Small intestine (tissue), 7 donors: ENCODE measurements around the gene IGFL3. TPM values are rescaled to one million over a fixed set of nuclear protein-coding genes. Genes with fewer than 3 reads are reported as not detected.

Experiments
- DNase-seq, 2 donors: peaks; one replicate each; pipeline versions ENCODE4 v3.0.0 to v3.0.0-alpha.2; 2013
- FAIRE-seq: peaks from 2 replicates; lab custom pipeline; 2012; peaks lifted over from hg19 to GRCh38; lab: Jason Lieb, UNC
- H3K27ac ChIP-seq, 3 donors: one replicate each; pipeline ENCODE4 v1.5.1; 2013; ENCODE audit warnings: low read length in 2 of 3, mild to moderate bottlenecking in 2 of 3, control low read depth in 1 of 3, inconsistent platforms in 1 of 3, low read depth in 1 of 3, moderate library complexity in 1 of 3
- H3K27me3 ChIP-seq, 3 donors: one replicate each; pipeline ENCODE4 v1.6.1; 2013; ENCODE audit warnings: low read length in 3 of 3, inconsistent platforms in 1 of 3; ENCODE audit not compliant: control insufficient read depth in 3 of 3, insufficient read depth in 3 of 3
- H3K36me3 ChIP-seq, 3 donors: one replicate each; pipeline ENCODE4 v1.6.1; 2013; ENCODE audit warnings: low read length in 3 of 3, inconsistent platforms in 1 of 3, low read depth in 1 of 3, mild to moderate bottlenecking in 1 of 3, moderate library complexity in 1 of 3; ENCODE audit not compliant: control insufficient read depth in 3 of 3, insufficient read depth in 2 of 3
- H3K4me1 ChIP-seq, 3 donors: one replicate each; pipeline ENCODE4 v1.6.1; 2013; ENCODE audit warnings: low read length in 2 of 3, inconsistent platforms in 1 of 3, low read depth in 1 of 3, mild to moderate bottlenecking in 1 of 3, moderate library complexity in 1 of 3; ENCODE audit not compliant: control insufficient read depth in 3 of 3, insufficient read depth in 2 of 3
- H3K4me3 ChIP-seq, 3 donors: one replicate each; pipeline ENCODE4 v1.5.1; 2013; ENCODE audit warnings: low read length in 3 of 3, control low read depth in 1 of 3, inconsistent platforms in 1 of 3, low read depth in 1 of 3, mild to moderate bottlenecking in 1 of 3, moderate library complexity in 1 of 3
- H3K9me3 ChIP-seq, 2 donors: one replicate each; pipeline ENCODE4 v1.6.1; 2013; ENCODE audit warnings: low read depth in 1 of 2, low read length in 1 of 2; ENCODE audit not compliant: control insufficient read depth in 2 of 2, insufficient read depth in 1 of 2
- WGBS, 3 donors: extraction: QIAGEN DNeasy Blood & Tissue Kit; methylation state at CpG; one replicate each; pipeline ENCODE4 v1.1.7; 2013; 5-methylcytosine and 5-hydroxymethylcytosine counted together
- polyA plus RNA-seq, 4 donors: library from polyadenylated mRNA; stranded (reverse) in 3 of 4; unstranded in 1 of 4; fragments of 200-250 nt in 3 of 4; fragments of 120-200 nt in 1 of 4; gene quantifications; one replicate each; pipeline versions ENCODE4 v1.2.1 to v1.2.3, GENCODE V29; 2013
- donor health status: healthy with polysubstance abuse.
- donor health status: control.
- donor health status: control.
- donor health status: Bipolar disorder and iron deficiency.
- donor health status: healthy.

The IGFL3 gene
- polyA plus RNA-seq, 4 donors, result not detected

DNA sequence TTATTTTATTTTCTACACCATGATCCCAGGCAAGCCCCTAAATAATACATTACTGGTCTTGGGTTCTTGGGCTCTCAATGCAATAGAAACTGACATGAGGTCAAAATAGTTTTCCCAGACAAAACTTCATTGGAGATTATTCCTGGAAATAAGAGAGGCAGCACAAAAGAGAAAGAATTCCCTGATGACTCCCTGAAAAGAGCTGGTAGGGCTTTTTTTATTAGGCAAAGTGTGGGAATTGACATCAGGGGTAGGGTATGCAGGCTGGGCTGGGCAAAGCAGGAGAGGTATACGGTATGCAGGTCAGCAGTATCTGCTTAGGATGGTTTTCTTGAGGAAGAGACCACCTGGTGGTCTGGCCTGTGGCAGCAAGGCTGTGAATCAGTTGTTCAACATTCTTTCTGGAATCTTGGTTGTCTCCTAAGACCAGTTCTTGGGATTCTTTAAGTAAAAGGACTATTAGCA lies 9.3 kb upstream of the IGFL3 start:
- DNase-seq (no peak), FAIRE-seq (no peak)
- no peaks in the 10 kb centered on the region for H3K36me3 ChIP-seq
- H3K4me1 ChIP-seq, result no peaks in the 10 kb centered on the region
- H3K4me3 ChIP-seq, result no peak overlapping the region
- 78 to 95% (median 81%) methylated on average over 1 of the region's 1 CpG for WGBS, 3 donors
- H3K27ac ChIP-seq, result peak overlapping the region in 2 of 3 donors; percentile 18 to 33
- peaks cover 0 to under 1% (median 0%) of the 10 kb centered on the region in 3 donors for H3K27me3 ChIP-seq
- H3K9me3 ChIP-seq, result no peaks in the 10 kb centered on the region

DNA sequence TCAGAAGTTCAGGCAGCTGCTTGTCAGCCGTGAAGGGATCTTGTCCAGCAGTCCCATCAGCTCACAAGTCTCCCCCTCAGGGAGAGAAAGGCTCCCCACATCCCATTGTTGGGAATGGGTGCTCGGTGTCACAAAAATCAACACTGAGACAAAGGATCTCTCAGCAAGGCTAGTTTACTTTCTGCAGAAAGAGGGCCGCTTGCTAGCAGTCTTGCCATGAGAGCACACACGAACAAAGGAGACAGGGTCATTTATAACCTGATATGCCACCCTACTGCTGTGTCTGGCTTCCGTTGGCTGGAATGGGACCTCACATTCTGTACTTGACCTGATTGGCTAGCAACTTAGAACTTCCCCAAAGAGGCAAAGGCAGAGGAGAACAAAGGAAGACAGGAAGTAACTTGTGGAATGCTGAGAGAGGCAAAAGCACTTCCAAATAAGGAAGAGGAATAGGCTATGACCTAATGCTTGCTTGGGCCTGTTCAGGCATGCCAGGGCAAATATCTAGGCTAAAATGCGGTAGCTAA lies 8.7 kb upstream of the IGFL3 start:
- 55 to 65% (median 61%) methylated on average over 6 of the region's 6 CpGs for WGBS, 3 donors
- no peaks in the 10 kb centered on the region for H3K9me3 ChIP-seq
- DNase-seq (peak; percentile 18 to 22), FAIRE-seq (no peak)
- H3K27ac ChIP-seq, result peak overlapping the region in 2 of 3 donors; percentile 20 to 38
- peaks cover 0 to 3% (median 0%) of the 10 kb centered on the region in 3 donors for H3K27me3 ChIP-seq
- no peaks in the 10 kb centered on the region for H3K4me1 ChIP-seq
- no peak overlapping the region for H3K4me3 ChIP-seq
- H3K36me3 ChIP-seq, result no peaks in the 10 kb centered on the region

DNA sequence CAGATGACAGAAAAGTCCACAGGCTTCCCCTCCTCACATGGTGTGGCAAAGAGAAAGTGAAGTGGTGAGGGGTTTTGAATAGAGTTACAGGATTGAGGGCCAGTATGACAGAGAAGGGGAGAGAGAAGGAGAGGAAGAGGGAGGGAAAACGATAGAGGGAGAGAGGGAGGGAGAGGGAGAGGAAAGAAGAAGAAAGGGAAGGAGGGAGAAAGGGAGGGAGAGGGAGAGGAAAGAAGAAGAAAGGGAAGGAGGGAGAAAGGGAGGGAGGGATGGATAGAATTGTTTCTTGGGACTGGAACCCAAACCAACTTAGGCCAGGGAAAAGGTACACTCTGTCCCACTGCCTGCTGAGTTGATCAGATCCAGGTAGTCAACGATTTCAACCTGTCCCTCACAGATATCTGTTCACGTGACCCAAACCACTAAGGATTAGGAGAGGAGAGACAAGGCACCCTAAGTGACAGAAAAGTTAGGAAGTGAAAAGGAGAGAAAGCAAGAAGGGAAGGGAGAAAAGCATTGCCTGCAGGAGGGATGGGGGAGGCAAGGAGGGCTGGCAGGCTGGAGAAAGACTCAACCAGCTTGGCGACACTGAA lies 8.1 kb upstream of the IGFL3 start:
- Histone ChIP-seq H3K4me3 (no peak overlapping the region), H3K27ac (peak overlapping the region in 2 of 3 donors; percentile 20 to 38), H3K4me1 (no peaks in the 10 kb centered on the region), H3K36me3 (no peaks in the 10 kb centered on the region), H3K9me3 (no peaks in the 10 kb centered on the region), H3K27me3 (peaks cover 0 to 3% (median 0%) of the 10 kb centered on the region in 3 donors)
- WGBS, 3 donors, result 68 to 77% (median 68%) methylated on average over 4 of the region's 4 CpGs
- DNase-seq, result no peak
- no peak for FAIRE-seq

DNA sequence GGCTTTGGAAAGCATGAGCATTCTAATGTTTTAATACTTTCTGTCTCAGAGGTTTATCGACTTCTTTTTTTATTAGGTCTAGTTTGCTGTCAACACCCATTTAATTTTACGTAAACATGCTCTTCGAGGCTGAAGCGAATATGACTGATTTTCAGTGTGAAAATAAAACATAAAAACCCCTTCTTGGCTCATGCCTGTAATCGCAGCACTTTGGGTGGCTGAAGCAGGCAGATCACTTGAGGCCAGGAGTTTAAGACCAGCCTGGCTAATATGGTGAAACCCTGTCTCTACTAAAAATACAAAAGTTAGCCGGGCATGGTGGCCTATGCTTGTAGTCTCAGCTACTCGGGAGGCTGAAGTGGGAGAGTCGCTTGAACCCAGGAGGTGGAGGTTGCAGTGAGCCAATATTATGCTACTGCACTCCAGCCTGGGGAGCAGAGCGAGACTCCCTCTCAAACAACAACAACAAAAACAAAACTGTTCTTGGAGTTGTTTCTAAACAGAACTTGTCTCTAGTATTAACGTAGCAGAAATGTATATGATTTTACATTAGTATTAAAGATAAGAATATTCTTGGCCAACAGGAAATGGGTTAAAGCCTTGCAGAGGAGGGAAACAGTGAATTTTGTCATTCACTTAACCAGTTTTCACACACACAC lies 7.1 kb upstream of the IGFL3 start:
- 76 to 87% (median 77%) methylated on average over 10 of the region's 10 CpGs for WGBS, 3 donors
- no peaks in the 10 kb centered on the region for H3K4me1 ChIP-seq
- no peaks in the 10 kb centered on the region for H3K9me3 ChIP-seq
- FAIRE-seq (no peak), DNase-seq (no peak)
- no peak overlapping the region for H3K4me3 ChIP-seq
- H3K36me3 ChIP-seq, result no peaks in the 10 kb centered on the region
- peaks cover 0 to 3% (median 0%) of the 10 kb centered on the region in 3 donors for H3K27me3 ChIP-seq
- H3K27ac ChIP-seq, result no peak overlapping the region

DNA sequence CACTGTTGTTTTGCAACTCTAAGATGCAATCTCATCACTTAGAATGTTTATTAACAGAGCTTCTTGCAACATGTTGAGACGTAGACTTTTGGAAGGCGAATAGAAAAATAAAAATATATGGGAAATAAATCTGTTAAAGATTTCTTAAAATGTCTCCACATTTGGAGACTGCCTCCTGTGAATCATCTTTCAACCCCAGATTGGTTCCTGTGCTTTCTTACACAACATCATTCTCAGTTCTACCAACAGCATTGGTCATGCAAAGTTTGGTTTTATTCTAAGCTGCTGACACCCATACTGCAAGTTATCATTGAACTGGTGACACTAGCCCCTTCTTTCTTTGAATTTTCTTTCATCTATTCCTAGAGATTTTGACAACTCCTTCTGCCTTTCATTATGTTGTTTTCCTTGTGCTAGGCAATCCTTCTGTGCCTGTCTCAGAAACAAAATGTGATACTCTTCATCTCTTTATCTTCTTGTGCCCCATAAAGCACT lies 1.6 kb upstream of the IGFL3 start:
- no peak for FAIRE-seq
- WGBS, 3 donors, result 84 to 93% (median 88%) methylated on average over 2 of the region's 2 CpGs
- no peak overlapping the region for H3K4me3 ChIP-seq

DNA sequence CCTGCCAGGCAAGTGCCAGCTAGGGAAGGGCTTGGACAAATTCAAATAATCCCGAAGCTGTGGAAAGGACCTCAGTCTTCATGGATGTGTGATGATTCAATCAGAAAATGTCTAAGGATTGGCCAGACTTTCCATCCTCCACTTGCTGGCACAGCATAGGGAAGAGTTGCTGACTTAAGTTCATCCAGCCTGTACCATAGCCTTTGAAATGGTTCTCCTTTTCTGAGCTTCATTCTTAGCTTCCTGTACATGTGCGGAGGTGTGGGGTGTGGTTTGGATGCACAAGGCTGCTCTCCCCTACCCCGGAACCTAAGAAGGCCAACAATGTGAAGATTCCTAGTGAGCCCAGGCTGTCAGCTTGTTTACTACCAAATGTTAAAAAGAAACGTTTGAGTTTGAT lies 959 bp upstream of the IGFL3 start:
- H3K36me3 ChIP-seq, result no peaks in the 10 kb centered on the region
- DNase-seq, result no peak
- no peaks in the 10 kb centered on the region for H3K9me3 ChIP-seq
- no peaks in the 10 kb centered on the region for H3K4me1 ChIP-seq
- FAIRE-seq, result no peak
- no peak overlapping the region for H3K4me3 ChIP-seq
- H3K27ac ChIP-seq, result no peak overlapping the region
- WGBS, 3 donors, result 67 to 73% (median 69%) methylated on average over 4 of the region's 4 CpGs
- peaks cover 0 to 13% (median 9%) of the 10 kb centered on the region in 3 donors for H3K27me3 ChIP-seq

More for the DNA sequence above, 1.6 kb upstream of the IGFL3 start:
- no peak for DNase-seq
- Histone ChIP-seq H3K36me3 (no peaks in the 10 kb centered on the region), H3K27me3 (peaks cover 0 to 13% (median 9%) of the 10 kb centered on the region in 3 donors), H3K4me1 (no peaks in the 10 kb centered on the region), H3K9me3 (no peaks in the 10 kb centered on the region), H3K27ac (no peak overlapping the region)

DNA sequence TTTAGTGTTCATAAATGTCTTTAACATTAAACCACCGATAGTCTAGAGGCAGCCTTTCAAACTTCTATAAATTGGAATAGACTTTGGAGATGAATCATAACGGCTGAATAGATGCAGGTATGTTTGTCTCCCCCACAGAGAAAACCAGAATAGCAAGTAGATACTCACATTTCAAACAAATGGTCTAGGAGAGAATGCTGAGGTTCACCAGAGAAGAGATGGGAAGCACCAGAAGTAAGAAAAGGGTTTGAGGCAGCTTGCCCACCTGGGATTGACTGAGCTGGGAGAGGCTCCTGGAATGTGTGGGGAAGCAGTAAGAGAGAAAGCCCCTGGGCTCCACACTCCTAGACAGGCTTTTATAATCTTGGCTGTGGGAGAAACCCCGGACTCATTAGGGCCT lies 6.4 kb downstream of the IGFL3 start:
- 77 to 78% (median 77%) methylated on average over 3 of the region's 3 CpGs for WGBS, 3 donors
- Histone ChIP-seq H3K4me1 (no peaks in the 10 kb centered on the region), H3K27ac (no peak overlapping the region), H3K9me3 (peaks cover 0 to 9% of the 10 kb centered on the region in 2 donors), H3K27me3 (peaks cover 0 to 10% (median 0%) of the 10 kb centered on the region in 3 donors), H3K4me3 (no peak overlapping the region), H3K36me3 (no peaks in the 10 kb centered on the region)
- DNase-seq, result no peak
- no peak for FAIRE-seq

DNA sequence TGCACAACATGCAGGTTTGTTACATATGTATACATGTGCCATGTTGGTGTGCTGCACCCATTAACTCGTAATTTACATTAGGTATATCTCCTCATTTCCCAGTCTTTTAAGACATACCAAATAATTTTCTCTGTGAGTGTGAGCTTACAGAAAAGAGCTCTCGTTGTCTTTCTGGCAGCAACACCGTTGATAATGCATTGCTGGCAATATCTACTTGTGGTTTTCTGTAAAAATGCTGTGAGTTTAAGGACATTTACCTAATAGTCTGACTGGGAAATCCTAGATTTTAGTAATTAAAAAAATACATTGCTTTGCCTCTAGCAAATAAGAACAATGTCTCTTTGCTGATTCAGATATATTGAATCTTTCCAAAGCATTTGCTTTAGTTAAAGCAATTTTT lies 8.4 kb downstream of the IGFL3 start:
- no peak for FAIRE-seq
- no peak overlapping the region for H3K27ac ChIP-seq
- H3K4me3 ChIP-seq, result no peak overlapping the region
- H3K27me3 ChIP-seq, result peaks cover 0 to 10% (median 0%) of the 10 kb centered on the region in 3 donors
- no peaks in the 10 kb centered on the region for H3K4me1 ChIP-seq
- no peaks in the 10 kb centered on the region for H3K36me3 ChIP-seq
- no peak for DNase-seq
- WGBS, 3 donors, result 70 to 80% (median 71%) methylated on average over 3 of the region's 3 CpGs
- peaks cover 0 to 9% of the 10 kb centered on the region in 2 donors for H3K9me3 ChIP-seq
